Left kidney (tissue), 2 donors: ENCODE results near the gene CLNS1A. TPM values are rescaled to one million over a fixed set of nuclear protein-coding genes. Genes with fewer than 3 reads are reported as not detected.
"Not testable (repeated sequence)": the region's sequence is repeated elsewhere in the genome, so short reads cannot be mapped to it uniquely, and the experiment has no call there.

ENCODE experiments used
- DNase-seq: peaks from one replicate; pipeline ENCODE4 v3.0.0-alpha.2; 2013
- polyA plus RNA-seq: library from polyadenylated mRNA; unstranded; fragments of 120-200 nt; gene quantifications from one replicate; pipeline ENCODE4 v1.2.1, GENCODE V29; 2013; ENCODE audit not compliant: insufficient read length

CLNS1A gene
- polyA plus RNA-seq, 1 donor: 204 TPM

DNA sequence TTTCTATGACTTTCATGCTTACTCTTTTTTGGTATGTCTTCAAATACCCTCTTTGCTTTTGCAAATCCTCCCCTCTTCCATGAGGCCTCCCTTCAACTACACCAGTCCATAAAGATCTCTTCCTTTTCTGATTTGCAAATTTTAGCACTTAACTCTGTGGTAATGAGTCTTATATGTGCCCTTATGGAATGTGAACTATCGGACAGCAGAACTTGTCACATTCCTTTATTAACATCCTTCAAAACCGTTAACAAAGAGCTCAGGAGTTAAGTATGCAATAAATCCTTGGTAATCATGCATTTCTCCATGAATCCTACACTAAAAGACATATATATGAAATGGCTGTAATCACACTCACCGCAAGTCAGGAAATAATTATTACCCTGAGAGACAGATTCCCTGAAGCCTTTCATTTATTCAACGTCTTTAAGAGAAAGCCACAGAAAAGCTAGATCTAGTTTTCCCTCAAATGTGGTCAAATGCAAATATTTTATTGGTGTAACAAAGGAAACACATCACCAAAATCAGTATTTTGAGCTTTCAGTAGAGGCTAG is 7.4 kb downstream of the CLNS1A start:
- no peak for DNase-seq

DNA sequence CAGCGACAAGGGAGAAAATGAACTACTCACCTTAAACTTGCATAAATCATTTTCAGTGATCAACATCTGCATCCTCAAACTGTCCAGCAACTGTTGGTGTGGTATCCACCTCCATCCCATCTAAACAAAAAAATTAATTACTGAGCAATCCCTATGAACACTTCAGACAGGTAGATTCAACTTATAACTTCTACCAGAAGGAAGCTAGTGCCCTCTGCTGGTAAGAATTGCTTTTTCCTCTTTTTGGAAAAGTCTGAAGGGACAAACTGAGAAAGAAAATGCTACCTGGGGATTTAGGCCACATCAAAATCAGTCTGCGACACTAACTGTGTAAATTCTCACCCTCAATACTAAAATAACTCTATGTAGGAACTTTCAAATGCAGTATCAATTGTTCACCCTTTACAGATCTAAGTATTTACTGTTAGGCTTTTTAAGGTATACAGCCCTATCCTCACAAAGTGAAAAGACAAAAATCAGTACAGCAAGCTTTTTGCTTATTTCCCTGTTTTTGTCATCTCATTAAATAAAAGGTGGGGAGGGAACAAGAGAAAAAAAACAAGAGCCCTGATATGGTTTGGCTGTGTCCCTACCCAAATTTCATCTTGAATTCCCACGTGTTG is 17.9 kb downstream of the CLNS1A start:
- DNase-seq: peak; percentile 51

DNA sequence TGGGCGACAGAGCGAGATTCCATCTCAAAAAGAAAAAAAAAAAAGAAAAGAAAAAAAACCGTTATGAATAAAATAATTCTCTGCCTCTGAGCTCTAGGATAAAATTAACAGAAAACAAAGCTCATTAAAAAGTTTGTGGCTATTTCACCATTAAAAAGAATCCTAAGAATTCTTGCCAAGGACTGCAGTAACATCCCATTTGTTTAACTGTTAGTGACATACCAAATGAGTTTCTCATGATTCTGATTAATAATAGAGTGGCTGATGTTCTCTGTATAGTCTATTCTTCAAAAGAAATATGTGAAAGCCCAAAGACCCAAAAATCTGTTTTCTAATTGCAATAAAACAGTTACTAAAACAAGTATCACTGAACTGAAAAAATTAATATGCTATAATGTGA is 19.7 kb downstream of the CLNS1A start:
- DNase-seq: no peak

DNA sequence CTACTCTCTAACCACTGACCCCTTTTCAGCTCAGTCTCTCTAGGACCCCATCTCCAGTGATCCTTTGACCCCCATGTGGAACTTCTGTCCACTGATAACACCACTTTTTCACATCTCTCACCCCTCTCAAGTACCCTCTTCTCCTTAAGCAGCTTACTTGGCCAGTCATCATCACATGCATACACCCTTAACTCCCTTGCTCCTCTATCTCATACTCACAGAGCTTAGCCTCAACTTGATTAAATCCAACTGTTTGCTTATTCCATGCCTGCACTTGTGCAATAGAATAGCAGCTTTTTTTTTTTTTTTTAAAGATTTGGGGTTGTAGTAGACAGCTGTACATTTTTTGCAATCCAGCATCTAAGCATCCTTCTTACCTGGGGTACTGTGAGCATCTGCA is 25.7 kb downstream of the CLNS1A start:
- no peak for DNase-seq

DNA sequence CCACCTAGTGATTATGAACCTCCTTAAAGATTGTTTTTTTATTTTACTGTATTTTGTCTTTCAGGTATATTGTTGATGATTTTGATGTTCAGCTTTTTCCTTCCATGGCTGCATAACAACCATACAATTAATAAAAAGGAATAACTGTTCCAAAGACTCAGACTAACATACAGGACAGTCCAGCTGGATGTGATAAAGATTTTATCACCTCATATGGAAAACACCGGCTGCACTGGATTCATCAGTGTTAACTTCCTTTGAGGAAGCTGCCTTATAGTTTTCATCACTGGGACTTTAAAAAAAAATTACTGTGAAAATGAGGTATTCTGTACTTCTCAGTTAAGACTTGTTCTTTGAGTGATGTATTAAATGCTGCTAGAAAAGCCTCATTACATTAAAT is 28.4 kb downstream of the CLNS1A start:
- DNase-seq: no peak

DNA sequence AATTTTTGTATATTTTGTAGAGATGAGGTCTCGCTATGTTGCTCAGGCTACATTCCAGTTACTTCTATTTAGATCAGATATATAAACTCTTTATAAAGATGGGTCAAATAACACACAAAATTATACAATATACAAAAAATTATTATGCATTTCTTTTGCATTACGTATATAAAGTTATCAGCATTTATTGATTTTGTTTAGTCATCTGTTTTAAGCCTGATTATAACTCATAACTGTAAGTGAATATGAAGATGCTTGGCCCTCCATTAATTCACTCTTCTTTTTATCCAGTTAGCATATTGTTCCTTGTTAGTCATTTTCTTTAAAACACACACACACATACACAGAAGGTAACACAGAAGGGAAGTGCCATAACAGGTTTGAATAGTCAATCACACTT is 33.3 kb downstream of the CLNS1A start:
- DNase-seq: no peak

DNA sequence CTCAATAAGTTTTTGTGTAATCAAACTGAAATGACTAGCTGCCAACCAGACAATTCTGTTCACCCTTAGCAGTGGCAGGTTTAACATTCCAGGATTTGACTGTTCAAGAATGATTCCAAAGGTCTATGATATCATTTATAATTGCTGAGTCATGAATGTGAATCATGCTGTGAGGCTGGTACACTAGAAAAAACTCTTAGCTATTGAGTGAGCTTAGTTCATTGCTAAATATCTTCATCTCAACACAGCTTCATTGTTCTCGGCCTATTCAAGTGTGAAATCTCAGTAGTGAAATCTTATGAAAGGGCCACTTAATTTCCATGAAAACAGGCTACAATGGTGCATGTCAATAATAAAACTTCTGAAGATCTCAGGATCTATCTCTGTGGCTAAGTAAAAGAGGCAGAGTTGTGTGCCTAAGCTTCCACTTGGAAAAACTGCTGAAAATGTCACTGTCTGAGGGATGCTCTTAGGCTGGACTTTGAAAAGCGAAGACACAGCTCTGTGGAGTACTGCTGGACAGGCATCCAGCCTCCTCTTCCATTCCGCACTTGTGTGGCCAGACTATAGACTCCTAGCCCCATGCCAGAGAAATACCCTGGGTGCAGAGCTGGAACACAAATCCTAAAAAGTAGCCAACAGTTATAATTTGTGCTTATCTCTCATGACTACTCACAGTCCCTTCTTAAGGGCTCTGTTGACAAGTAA is 35.1 kb downstream of the CLNS1A start:
- no peak for DNase-seq

DNA sequence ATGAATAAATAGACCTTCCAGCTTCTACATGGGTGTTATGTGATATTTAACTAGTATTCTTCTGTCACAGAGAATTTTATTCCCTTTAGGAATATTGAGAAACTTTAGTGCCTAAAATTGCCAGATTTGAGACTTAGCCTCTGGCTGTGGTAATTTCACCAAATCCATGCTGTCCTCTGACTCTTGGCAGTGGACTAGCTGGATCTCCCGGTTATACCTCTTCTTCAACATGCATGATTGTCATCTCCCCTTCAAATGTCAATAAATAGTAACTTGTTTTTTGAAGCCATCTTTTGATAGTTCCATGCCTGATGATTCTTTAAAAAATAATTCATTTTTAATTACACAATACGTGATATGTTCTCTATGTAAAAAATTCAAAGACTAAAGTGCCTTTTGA is 39.4 kb downstream of the CLNS1A start:
- DNase-seq: no peak

GRCh38 chr11:77596626-77597025 is 41.0 kb downstream of the CLNS1A start:
- no peak for DNase-seq

- DNase-seq: no peak
Measured at GRCh38 chr11:77593883-77594282, 43.7 kb downstream of the CLNS1A start.

- DNase-seq: no peak
Measured at GRCh38 chr11:77592727-77593126, 44.9 kb downstream of the CLNS1A start.

GRCh38 chr11:77590194-77590782 is 47.3 kb downstream of the CLNS1A start:
- no peak for DNase-seq

DNA sequence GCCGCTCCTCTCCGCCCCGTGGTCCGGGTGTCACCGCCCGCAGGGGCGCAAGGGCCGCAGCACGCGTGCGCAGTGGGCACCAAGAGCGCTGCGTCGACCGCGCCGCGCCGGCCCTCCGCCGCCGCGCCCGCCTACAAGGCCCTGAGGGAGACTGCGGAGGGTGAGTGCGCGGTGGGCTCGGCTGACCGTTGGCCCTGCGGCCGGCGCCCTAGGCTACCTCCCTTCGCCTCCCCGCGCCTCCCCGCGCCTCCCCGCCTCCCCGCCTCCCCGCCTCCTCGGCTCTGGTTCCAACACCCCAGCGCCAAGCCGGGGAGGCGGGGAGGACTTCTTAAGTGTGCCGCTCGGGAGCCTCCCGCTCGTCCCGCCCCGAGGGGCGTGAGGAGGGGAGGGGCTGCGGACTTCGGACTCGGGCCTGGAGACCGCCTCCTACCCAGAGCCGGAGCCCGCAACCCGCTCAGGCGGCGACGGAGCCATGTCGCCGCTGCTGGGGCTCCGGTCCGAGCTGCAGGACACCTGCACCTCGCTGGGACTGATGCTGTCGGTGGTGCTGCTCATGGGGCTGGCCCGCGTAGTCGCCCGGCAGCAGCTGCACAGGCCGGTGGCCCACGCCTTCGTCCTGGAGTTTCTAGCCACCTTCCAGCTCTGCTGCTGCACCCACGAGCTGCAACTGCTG is 47.9 kb downstream of the CLNS1A start, which contains the start of gene AQP11:
Gene AQP11, plus strand, starts transcription at position 433 of the 673 bp plus-strand sequence. Its CDS starts 40 bp downstream, at position 473.
- DNase-seq: peak; percentile 92

- no peak for DNase-seq
Measured at GRCh38 chr11:77589181-77589520, 48.4 kb downstream of the CLNS1A start.

DNA sequence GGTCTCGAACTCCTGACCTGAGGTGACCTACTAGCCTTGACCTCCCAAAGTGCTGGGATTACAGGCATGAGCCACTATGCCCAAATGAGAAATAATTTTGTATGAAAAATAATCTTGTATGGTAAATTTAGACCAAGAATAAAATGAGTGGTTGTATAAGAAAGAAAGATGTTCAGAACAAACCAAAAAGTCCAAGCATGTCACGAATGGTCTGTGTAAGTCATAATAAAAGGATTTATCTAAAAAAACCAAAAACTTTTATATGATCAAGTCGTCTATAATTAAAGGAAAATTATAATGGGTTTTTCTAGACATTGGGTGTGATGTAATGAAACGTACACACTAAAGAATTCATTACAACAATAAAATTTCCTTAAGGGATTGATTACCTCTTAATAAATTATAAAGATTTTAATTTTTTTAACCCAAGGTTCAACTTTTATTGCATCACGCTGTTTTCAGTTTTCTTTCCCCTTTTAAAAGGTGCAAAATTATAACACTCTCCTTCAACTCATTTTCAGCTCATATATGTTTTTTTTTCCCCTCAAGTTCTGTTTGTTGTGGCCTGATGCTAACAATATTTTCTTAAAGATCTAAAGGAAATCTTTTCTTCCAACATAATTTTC is 56.8 kb downstream of the CLNS1A start:
- peak; percentile 14 for DNase-seq

GRCh38 chr11:77575428-77575827 is 62.2 kb downstream of the CLNS1A start:
- DNase-seq: not testable (repeated sequence)

- not testable (repeated sequence) for DNase-seq
Measured at GRCh38 chr11:77570896-77571295, 66.7 kb downstream of the CLNS1A start.

- DNase-seq: no peak
Measured at GRCh38 chr11:77569676-77570070, 67.9 kb downstream of the CLNS1A start.

DNA sequence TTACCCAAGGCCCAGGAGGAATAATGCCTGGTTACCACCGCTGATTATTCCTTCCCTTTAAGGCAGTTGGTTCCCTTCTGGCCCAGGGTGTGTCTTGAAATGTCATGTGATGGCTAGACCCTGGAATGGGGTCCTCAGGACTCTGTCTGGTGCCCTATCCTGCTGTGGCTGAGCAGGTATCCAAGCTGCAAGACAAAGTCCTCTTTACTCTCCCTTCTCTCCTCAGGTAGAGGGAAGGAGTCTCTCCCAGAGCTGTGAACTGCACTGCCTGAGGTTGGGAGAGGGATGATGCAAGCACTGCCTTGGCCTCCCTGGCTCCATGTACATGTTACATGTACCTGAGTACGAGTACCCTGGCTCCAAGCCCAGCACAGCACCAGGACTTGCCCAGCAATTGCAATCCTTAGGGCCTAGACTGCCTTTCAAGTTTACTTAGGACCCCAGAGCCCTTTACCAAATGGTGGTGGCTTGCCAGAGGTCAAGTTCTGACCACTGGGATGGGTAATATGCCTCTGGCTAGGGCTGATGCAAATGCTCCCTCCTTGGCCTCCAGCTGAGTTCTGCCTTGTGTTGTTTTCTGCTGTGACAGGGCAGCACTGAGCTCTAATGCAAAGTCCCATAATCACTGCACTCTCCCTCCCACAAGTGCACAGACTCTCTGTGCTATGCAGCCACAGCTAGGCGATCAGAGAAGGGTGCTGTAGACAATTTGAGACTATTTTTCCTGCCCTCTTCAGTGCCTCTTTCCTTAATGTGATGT is 68.5 kb downstream of the CLNS1A start:
- no peak for DNase-seq

DNA sequence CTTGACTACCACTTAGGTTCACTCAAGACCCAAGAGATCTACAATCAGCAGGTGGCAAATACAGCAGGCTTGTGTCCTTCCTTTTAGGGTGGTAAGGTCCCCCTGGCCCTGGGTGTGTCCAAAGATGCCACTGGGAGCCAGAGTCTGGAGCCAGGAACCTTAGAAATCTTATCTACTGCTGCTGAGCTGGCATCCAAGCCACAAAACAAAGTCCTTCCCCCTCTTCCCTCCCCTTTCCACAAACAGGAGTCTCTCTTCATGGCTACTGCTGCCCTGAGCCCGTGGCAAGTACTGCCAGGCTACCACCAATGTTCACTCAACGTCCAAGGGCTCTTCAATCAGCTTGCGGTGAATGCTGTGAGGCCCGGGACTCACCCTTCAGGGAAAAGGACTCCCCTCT is 69.3 kb downstream of the CLNS1A start:
- no peak for DNase-seq
